ENCODE results near the gene EEFSEC. TPM values are rescaled to one million over a fixed set of nuclear protein-coding genes. Genes with fewer than 3 reads are reported as not detected.

EEFSEC gene
- total RNA-seq, 1 experiment from 2014 or later: 15.4 TPM

GRCh38 chr3:128348075-128348474 is 194.8 kb downstream of the EEFSEC start:
- no peak for ATAC-seq
- TF ChIP-seq, protein P1, sequence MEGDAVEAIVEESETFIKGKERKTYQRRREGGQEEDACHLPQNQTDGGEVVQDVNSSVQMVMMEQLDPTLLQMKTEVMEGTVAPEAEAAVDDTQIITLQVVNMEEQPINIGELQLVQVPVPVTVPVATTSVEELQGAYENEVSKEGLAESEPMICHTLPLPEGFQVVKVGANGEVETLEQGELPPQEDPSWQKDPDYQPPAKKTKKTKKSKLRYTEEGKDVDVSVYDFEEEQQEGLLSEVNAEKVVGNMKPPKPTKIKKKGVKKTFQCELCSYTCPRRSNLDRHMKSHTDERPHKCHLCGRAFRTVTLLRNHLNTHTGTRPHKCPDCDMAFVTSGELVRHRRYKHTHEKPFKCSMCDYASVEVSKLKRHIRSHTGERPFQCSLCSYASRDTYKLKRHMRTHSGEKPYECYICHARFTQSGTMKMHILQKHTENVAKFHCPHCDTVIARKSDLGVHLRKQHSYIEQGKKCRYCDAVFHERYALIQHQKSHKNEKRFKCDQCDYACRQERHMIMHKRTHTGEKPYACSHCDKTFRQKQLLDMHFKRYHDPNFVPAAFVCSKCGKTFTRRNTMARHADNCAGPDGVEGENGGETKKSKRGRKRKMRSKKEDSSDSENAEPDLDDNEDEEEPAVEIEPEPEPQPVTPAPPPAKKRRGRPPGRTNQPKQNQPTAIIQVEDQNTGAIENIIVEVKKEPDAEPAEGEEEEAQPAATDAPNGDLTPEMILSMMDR (IDR thresholded peaks at IDR 0.05): no peak
- TF ChIP-seq SIN3A (IDR thresholded peaks at IDR 0.05; ENCODE audit: borderline replicate concordance, insufficient read depth, low read depth, low read length) (no peak), TCF7L2 (IDR thresholded peaks at IDR 0.05; ENCODE audit: low read depth, low read length) (no peak), POLR2AphosphoS5 (IDR thresholded peaks at IDR 0.05; ENCODE audit: low read depth, low read length) (no peak)
- TF ChIP-seq, protein P2, sequence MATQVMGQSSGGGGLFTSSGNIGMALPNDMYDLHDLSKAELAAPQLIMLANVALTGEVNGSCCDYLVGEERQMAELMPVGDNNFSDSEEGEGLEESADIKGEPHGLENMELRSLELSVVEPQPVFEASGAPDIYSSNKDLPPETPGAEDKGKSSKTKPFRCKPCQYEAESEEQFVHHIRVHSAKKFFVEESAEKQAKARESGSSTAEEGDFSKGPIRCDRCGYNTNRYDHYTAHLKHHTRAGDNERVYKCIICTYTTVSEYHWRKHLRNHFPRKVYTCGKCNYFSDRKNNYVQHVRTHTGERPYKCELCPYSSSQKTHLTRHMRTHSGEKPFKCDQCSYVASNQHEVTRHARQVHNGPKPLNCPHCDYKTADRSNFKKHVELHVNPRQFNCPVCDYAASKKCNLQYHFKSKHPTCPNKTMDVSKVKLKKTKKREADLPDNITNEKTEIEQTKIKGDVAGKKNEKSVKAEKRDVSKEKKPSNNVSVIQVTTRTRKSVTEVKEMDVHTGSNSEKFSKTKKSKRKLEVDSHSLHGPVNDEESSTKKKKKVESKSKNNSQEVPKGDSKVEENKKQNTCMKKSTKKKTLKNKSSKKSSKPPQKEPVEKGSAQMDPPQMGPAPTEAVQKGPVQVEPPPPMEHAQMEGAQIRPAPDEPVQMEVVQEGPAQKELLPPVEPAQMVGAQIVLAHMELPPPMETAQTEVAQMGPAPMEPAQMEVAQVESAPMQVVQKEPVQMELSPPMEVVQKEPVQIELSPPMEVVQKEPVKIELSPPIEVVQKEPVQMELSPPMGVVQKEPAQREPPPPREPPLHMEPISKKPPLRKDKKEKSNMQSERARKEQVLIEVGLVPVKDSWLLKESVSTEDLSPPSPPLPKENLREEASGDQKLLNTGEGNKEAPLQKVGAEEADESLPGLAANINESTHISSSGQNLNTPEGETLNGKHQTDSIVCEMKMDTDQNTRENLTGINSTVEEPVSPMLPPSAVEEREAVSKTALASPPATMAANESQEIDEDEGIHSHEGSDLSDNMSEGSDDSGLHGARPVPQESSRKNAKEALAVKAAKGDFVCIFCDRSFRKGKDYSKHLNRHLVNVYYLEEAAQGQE (IDR thresholded peaks at IDR 0.05; ENCODE audit: insufficient read depth in 1 of 2, low read depth in 2 of 2, low read length in 1 of 2): no peak
- ChIA-PET CTCF (interaction anchor here (0.6 kb wide), 1 partner anchor 189 kb away, joined by 4 read pairs; no protein-coding TSS in a partner anchor), POLR2A (interaction anchor here (0.8 kb wide), 1 partner anchor 259 kb away, joined by 3 read pairs; no protein-coding TSS in a partner anchor)
- in situ Hi-C loops (cut with HindIII; ENCODE audit: low pct_unique_long_range_greater_than_20kb, low sequenced_read_pairs): no loop called here
- H3K4me3 ChIP-seq (ENCODE audit: low read depth in 2 of 2, low read length in 2 of 2): no peak overlapping the region
- intact Hi-C loops (cut with micrococcal nuclease; ENCODE audit: unreplicated experiment): no loop called here
- no peak for DNase-seq (ENCODE audit: low read depth, low spot score)
- H3K36me3 ChIP-seq (ENCODE audit: control insufficient read depth, insufficient read depth, low read length): no peaks in the 10 kb centered on the region
- H3K4me1 ChIP-seq (ENCODE audit: control insufficient read depth, insufficient read depth, low read length): peaks cover 7% of the 10 kb centered on the region; the same call in 1 of the 2 replicates
- no peaks in the 10 kb centered on the region for H3K27me3 ChIP-seq (ENCODE audit: control insufficient read depth, insufficient read depth, low read length)
- no peaks in the 10 kb centered on the region for H3K9me3 ChIP-seq (ENCODE audit: control insufficient read depth, insufficient read depth, low read depth, low read length)
- BruUV-seq (replicated peaks): no TSS peak
- no peak overlapping the region for H3K27ac ChIP-seq (ENCODE audit: low read length)

DNA sequence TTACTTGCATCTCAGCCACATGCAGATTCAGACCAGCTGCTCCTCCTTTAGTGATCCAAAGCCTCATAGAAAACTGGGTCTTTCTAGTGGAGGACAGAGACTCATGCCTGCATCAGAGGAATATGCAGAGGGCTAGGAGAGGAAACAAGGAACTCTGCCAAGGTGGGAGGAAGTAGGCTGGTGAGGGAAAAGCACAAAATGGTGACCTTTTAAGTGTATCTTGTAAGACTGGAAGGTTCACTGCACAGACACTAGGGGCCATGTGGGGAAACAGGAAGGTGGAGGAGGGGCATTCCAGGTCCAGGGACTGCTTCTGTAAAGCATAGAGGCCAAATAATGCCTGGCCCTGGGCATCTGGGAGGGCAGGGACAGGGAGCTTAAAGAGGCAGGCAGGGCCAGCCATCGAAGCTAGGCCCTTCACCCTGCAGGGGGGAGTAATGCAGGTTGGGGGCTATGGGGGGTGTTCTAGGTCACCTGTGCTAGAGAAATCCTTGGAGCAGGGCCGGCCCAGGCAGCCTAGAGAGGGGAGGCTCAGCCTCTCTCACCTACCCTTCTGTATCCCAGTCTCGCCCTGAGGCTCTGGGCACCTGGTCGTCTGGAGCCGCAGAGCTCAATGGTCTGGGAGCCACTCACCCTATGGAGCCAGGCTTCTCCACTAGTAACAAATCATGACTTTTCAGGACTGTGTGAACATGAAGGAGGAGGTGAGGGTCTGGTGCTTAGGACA is 195.7 kb downstream of the EEFSEC start:
- intact Hi-C loops (cut with micrococcal nuclease; ENCODE audit: unreplicated experiment) (no loop called here), in situ Hi-C loops (cut with HindIII; ENCODE audit: low pct_unique_long_range_greater_than_20kb, low sequenced_read_pairs) (no loop called here)
- Histone ChIP-seq H3K4me3 (ENCODE audit: low read depth in 2 of 2, low read length in 2 of 2) (no peak overlapping the region), H3K36me3 (ENCODE audit: control insufficient read depth, insufficient read depth, low read length) (no peaks in the 10 kb centered on the region), H3K9me3 (ENCODE audit: control insufficient read depth, insufficient read depth, low read depth, low read length) (no peaks in the 10 kb centered on the region), H3K27ac (ENCODE audit: low read length) (no peak overlapping the region), H3K4me1 (ENCODE audit: control insufficient read depth, insufficient read depth, low read length) (no peaks in the 10 kb centered on the region; the same call in 1 of the 2 replicates), H3K27me3 (ENCODE audit: control insufficient read depth, insufficient read depth, low read length) (no peaks in the 10 kb centered on the region)
- no peak for DNase-seq (ENCODE audit: low read depth, low spot score)
- TF ChIP-seq TCF7L2 (IDR thresholded peaks at IDR 0.05; ENCODE audit: low read depth, low read length) (no peak), SIN3A (IDR thresholded peaks at IDR 0.05; ENCODE audit: borderline replicate concordance, insufficient read depth, low read depth, low read length) (no peak), POLR2AphosphoS5 (IDR thresholded peaks at IDR 0.05; ENCODE audit: low read depth, low read length) (no peak)
- TF ChIP-seq, protein P1 (IDR thresholded peaks at IDR 0.05): no peak
- TF ChIP-seq, protein P2 (IDR thresholded peaks at IDR 0.05; ENCODE audit: insufficient read depth in 1 of 2, low read depth in 2 of 2, low read length in 1 of 2): no peak
- no peak for ATAC-seq
- no TSS peak for BruUV-seq (replicated peaks)
- POLR2A ChIA-PET: no interaction called here
- CTCF ChIA-PET: no interaction called here

Measured in Panc1 (cell line).